GM21723 (cell line): ENCODE results near the gene NMS.

Experiments used
- ATAC-seq: cut with Tn5 transposase; IDR thresholded peaks from one replicate; pipeline ENCODE4 v1.9.1; 2021; ENCODE audit warnings: mild to moderate bottlenecking, moderate library complexity; ENCODE audit not compliant: unreplicated experiment

Gene NMS

GRCh38 chr2:100484390-100484789, 14.1 kb downstream of the NMS start:
- ATAC-seq: no peak

DNA sequence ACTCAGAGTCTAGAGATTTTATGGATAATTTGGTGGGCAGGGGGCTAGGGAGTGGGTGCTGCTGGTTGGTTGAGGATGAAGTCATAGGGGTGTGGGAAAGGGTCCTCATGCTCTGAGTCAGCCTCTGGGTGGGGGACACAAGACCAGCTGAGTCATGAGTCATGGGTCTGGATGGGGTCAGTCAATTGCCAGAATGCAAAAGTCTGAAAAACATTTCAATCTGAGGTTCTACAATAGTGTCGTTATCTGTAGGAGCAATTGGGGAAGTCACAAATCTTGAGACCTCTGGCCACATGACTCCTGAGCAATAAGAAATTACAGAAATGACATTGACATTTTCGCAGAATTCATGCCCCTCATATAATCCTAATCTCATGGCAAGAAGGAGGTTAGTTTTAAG, 15.1 kb downstream of the NMS start:
- no peak for ATAC-seq

- ATAC-seq: no peak
These were observed 24.4 kb downstream of the NMS start for GRCh38 chr2:100494712-100495111.

GRCh38 chr2:100502782-100503181, 32.5 kb downstream of the NMS start:
- ATAC-seq: no peak

- no peak for ATAC-seq
These were observed 34.3 kb downstream of the NMS start for GRCh38 chr2:100504542-100504941.

DNA sequence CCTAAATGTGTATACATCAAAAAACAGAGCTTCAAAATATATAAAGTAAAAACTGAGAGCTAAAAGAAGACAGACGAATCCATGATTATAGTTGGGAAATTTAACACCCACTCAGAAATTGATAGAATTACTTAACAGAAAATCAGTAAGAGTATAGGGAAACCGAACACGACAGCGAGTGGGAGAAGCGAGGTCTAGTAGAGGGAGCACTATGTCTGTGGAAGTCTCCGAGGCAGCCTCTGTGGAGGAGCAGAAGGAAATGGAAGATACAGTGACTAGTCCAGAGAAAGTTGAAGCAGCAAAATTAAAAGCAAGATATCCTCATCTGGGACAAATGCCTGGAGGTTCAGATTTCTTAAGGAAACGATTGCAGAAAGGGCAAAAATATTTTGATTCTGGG, 38.8 kb downstream of the NMS start:
- no peak for ATAC-seq

DNA sequence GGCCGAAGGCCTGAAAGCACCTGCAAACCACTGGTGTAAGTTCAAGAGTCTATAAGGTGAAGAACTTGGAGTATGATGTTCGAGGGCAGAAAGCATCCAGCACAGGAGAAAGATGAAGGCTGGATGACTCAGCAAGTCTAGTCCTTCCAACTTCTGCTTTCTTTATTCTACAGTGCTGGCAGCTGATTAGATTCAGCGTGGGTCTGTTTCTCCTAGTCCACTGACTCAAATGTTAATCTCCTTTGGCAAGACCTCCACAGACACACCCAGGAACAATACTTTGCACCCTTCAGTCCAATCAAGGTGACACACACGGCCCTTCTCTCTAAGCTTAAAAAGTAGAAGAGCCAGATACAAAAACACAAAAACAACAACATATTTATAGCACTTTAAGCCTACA, 43.4 kb downstream of the NMS start:
- no peak for ATAC-seq

DNA sequence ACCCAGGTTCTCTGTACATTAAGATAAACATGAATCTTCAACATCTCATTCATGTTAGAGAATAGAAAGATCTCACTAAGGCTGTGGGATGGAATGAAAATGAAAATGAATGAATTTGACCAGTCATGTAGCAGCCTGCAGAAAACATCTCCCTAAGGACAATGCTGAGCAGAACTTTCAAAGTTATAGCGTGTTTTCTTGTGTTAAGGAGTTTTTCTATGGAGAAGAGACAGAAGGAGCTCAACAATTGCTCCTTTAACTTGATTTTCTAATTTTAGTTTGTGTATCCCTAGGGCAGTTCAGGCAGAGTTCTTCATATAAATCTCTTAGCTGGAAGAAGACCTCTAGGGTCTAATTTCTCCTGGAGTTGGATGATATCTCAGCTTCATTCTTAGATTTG, 47.3 kb downstream of the NMS start:
- no peak for ATAC-seq

GRCh38 chr2:100518801-100519200, 48.5 kb downstream of the NMS start:
- no peak for ATAC-seq

GRCh38 chr2:100520224-100520623, 49.9 kb downstream of the NMS start:
- no peak for ATAC-seq

- ATAC-seq: no peak
These were observed 52.1 kb downstream of the NMS start for GRCh38 chr2:100522430-100522829.

- no peak for ATAC-seq
These were observed 54.0 kb downstream of the NMS start for GRCh38 chr2:100524331-100524730.

DNA sequence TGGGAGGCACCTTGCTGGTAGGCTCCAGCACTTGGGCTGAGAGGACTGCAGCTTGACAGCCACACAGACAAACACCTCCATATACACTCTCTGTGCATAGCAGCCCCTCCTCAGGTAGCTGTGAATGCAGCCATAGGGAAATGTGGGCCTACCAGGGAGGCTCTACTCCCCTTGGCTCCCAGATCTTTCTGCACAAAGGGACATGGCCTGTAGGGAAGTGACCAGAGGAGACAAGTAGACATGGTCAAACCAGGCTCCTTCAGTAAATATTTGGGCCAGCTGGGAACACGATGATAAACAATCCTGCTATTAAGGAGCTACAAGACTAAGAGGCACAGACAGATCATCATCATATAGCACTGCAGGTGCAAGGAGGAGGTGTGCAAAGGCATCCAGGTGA, 56.6 kb downstream of the NMS start:
- no peak for ATAC-seq

DNA sequence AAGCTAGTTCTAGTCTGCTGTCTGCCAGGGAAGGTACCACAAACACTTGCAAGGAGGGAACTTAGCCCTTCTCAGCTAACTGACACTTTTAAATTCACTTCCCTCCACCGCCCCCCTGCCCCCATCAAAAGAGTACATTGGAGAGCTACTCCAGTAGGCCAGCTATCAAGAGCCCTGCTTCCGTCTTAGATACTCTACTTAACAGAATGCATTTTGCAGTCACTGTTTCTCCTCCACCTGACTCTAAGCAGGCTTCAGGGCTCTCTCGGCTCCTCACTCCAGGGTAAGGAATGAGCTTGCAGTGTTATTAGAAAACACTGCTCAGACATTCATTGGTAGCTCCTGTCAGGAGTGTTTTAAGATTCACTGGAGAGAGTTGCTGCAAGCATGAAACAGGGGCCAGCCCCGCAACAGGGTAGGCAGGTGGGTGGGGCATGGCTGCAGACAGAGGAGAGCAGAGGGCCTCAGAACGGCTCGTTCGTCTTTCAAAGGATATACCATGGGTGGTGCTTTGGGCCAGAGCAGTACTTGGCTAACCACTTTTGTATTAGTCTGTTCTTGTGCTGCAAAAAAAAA, 57.2 kb downstream of the NMS start:
- ATAC-seq: no peak

GRCh38 chr2:100529176-100529575, 58.9 kb downstream of the NMS start:
- ATAC-seq: no peak

- no peak for ATAC-seq
These were observed 59.6 kb downstream of the NMS start for GRCh38 chr2:100529900-100530299.
